ENCODE data around the gene UIMC1. TPM values are rescaled to one million over a fixed set of nuclear protein-coding genes. Genes with fewer than 3 reads are reported as not detected.

Gene UIMC1
- total RNA-seq, 1 experiment from 2014 or later: 36.0 TPM

DNA sequence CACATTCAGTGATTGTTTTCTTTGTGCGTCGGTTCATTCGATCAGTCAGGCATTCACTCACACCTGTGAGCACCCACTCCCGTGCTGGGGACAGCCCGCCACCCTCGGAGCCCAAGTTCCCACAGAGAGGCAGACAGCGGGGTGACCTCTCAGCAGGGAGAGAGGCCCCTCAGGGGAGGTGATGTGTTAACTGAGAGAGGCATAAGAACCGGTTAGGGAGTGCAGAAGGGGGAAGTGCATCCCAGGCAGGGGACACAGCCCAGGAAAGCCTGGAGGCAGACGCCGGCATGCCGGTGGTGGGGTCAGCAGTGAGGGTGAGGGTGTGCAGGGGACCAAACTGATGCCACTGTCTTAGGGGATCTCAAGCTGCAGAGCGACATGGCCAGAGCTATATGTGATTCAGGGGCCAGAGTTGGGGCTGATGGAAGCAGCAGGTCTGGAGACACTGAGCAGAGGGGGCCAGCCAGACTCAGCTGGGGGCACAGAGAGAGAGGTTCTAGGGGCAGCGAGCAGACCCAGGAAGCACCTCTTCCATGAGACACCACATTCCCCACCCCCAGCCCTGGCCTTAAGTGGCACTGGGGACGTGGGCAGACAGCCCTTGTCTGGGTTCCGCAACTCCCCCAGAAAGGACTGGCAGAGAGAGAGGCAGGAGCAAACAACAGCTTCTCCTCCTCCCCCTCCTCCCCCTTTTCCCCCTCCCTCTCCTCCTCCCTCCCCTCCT, 143.4 kb downstream of the UIMC1 start:
- DNase-seq: peak; percentile 73
- Histone ChIP-seq H3K36me3 (replicated peaks; ENCODE audit: control insufficient read depth, insufficient read depth, low read length) (no peaks in the 10 kb centered on the region), H3K4me3 (ENCODE audit: insufficient read depth, low read depth, low read length) (no peak overlapping the region), H3K27me3 (ENCODE audit: control insufficient read depth, insufficient read depth, low read length) (no peaks in the 10 kb centered on the region)

DNA sequence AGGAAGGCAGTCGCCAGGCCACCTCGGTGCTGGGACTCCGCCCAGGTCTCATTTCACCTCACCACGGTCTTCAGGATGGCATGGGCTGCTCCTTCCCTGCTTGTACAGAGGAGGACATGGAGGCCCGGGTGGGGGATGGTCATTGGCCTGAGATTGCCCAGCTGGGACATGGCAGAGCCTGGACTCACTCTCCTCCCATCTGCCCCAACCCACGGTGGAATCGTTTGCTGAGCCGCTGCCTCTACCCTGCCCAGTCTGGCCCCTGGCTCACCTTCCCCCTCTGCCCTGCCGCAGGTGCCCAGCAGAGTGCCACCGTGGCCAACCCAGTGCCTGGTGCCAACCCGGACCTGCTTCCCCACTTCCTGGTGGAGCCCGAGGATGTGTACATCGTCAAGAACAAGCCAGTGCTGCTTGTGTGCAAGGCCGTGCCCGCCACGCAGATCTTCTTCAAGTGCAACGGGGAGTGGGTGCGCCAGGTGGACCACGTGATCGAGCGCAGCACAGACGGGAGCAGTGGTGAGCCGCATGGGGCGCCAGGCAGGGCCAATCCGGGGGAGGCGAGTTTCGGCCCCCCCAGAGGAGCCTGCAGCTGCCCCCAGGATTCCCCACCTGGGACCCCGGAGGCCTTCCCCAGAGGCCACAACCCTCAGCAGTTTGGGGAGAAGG, 144.1 kb downstream of the UIMC1 start:
- no peaks in the 10 kb centered on the region for H3K36me3 ChIP-seq (replicated peaks; ENCODE audit: control insufficient read depth, insufficient read depth, low read length)
- no peak overlapping the region for H3K4me3 ChIP-seq (ENCODE audit: insufficient read depth, low read depth, low read length)
- DNase-seq: peak; percentile 68
- no peaks in the 10 kb centered on the region for H3K27me3 ChIP-seq (ENCODE audit: control insufficient read depth, insufficient read depth, low read length)

DNA sequence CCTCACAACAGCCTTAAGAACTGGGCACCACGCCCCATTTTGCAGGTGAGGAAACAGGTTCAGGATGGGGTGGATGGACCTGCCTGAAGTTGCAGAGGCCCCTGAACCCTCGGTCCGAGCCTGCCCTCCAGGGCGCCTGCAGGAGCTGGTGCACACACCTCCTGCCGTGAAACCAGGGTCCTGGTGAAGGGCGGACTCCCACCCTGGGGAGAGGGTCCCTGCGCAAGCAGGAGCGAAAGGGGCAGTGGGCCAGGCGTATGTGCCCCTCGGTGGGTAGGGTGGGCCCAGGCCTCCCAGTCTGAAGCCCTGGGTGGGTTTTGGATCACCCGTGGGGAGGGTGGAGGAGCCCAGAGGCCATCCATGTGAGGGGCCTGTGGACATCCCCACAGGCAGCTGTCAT, 145.3 kb downstream of the UIMC1 start:
- Histone ChIP-seq H3K27me3 (ENCODE audit: control insufficient read depth, insufficient read depth, low read length) (no peaks in the 10 kb centered on the region), H3K4me3 (ENCODE audit: insufficient read depth, low read depth, low read length) (no peak overlapping the region), H3K36me3 (replicated peaks; ENCODE audit: control insufficient read depth, insufficient read depth, low read length) (no peaks in the 10 kb centered on the region)
- no peak for DNase-seq

DNA sequence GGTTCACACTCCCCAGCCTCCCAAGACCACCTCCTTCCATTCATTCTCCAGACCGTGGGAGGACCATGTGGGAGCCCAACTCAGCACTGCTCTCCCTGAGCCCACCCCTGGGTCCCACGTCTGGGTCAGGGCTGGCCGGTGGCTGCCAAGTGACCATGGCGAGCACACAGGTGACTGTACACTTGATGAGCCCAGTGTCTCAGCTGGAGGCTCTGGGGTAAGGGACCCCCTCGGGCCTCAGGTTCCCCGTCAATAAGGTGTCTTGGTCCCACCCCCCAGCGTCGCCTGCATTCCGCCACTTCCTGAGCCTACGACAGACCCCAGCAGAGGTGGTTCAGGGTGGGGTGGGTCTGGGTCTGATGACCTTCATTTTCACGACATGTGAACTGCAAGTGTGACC, 146.2 kb downstream of the UIMC1 start:
- DNase-seq: no peak
- Histone ChIP-seq H3K4me3 (ENCODE audit: insufficient read depth, low read depth, low read length) (no peak overlapping the region), H3K36me3 (replicated peaks; ENCODE audit: control insufficient read depth, insufficient read depth, low read length) (no peaks in the 10 kb centered on the region), H3K27me3 (ENCODE audit: control insufficient read depth, insufficient read depth, low read length) (no peaks in the 10 kb centered on the region)

DNA sequence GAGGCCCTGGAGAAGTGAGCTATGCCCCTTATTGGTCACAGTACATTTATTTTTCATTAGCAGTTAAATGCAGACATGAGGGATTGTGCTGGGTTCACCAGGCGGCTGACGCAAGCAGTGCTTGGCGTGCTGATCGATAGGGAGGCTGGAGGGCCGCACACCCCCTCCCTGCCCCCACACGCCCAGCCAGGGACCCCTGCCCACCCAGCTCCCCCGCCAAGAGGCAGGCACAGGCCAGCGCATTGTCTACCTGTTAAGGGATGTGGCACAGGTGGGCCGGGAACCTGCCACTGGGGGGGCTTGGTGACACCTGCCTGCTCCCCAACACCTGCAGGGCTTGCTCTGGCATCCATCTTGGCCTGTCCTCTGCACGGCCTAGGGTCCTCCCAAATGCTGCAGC, 146.7 kb downstream of the UIMC1 start:
- Histone ChIP-seq H3K36me3 (replicated peaks; ENCODE audit: control insufficient read depth, insufficient read depth, low read length) (no peaks in the 10 kb centered on the region), H3K4me3 (ENCODE audit: insufficient read depth, low read depth, low read length) (no peak overlapping the region), H3K27me3 (ENCODE audit: control insufficient read depth, insufficient read depth, low read length) (no peaks in the 10 kb centered on the region)
- DNase-seq: no peak

DNA sequence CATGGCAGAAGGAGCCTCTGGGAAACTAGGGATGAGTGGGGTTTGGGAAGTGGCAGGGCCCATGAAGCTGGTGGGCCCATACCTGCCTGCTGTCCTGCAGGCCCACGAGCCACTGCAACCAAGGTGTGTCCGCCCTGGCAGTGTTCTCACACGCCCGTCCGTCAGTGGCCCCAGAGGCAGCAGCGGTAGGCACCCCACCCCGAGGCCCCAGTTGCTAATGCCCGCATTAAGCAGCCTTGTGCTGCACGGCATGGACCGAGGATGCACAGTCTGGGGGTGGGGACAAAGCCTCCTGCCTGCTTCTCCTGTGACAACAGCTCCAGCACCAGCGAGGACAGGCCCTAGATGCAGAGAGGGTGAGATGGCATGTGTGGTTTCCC, 148.7 kb downstream of the UIMC1 start:
- no peak for DNase-seq
- no peaks in the 10 kb centered on the region for H3K27me3 ChIP-seq (ENCODE audit: control insufficient read depth, insufficient read depth, low read length)
- no peak overlapping the region for H3K4me3 ChIP-seq (ENCODE audit: insufficient read depth, low read depth, low read length)
- H3K36me3 ChIP-seq (replicated peaks; ENCODE audit: control insufficient read depth, insufficient read depth, low read length): no peaks in the 10 kb centered on the region

DNA sequence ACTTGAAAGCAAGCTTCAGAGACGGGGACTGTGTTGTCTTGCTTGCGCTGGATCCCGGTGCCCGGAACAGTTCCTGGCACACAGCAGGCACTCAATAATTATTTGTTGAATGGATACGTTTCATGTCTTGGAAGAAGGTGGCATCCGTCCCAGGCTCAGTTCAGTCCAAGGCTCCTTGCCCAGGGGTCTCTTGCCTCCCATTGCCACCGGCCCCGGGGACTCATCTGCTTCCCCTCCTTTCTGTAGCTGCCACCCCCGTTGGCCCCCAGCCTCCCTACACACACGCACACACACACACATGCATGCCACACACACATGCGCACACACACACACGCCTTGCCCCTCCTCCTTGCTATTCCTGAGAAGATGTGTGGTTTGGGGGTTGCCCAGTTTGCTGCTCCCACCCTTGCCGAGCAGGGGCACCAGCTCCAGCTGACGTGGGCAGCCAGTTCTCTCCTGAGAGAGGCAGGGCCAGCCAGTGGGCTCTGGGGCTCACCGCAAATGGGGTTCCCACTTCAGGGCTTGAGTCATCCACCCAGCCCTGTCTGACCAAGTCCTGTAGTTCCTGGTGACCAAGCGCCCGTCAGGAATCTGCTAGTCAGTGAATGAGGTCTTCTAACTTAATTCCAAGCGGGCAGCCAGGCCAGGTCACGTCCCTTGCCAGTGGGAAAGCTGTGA, 149.2 kb downstream of the UIMC1 start:
- no peak for DNase-seq
- no peaks in the 10 kb centered on the region for H3K27me3 ChIP-seq (ENCODE audit: control insufficient read depth, insufficient read depth, low read length)
- no peak overlapping the region for H3K4me3 ChIP-seq (ENCODE audit: insufficient read depth, low read depth, low read length)
- no peaks in the 10 kb centered on the region for H3K36me3 ChIP-seq (replicated peaks; ENCODE audit: control insufficient read depth, insufficient read depth, low read length)

DNA sequence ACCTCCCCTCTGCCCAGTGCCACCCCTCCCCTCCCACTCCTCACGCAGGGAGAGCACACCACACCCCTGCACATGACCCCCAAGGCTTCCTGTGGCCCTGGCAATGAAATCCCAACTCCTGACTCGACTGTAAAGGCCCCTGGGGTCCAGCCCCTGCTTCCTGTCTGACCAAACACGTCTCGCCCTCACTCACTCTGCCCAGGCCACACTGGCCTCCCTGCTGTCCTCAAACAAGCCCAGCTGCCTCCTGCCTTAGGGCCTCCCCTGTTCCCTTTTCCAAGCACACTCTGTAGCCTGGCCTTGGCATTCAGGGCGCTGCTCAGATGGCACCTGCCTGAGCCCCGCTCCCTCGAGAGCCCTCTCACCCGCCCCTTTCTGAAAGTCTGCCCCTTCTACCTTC, 149.8 kb downstream of the UIMC1 start:
- DNase-seq: no peak
- Histone ChIP-seq H3K27me3 (ENCODE audit: control insufficient read depth, insufficient read depth, low read length) (no peaks in the 10 kb centered on the region), H3K4me3 (ENCODE audit: insufficient read depth, low read depth, low read length) (no peak overlapping the region), H3K36me3 (replicated peaks; ENCODE audit: control insufficient read depth, insufficient read depth, low read length) (no peaks in the 10 kb centered on the region)

DNA sequence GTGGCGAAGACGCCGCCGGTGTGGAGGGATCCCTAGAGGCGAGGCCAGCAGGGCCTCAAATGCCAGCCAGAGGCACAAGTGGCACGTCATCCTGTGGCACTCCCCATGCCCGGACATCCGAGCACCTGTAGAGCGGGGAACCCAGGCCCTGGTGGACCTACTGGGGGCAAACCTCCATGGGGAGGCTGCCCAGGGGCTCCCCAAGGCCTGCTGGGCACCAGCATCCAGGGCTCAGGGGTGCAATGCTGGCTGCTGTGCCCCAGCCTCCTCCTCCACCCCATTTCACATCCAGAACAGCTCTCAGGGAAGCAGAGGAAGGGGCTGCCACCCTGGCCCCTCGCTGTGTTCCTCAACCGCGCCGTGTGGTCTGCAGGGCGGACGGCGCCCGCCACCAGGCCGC, 151.0 kb downstream of the UIMC1 start:
- Histone ChIP-seq H3K27me3 (ENCODE audit: control insufficient read depth, insufficient read depth, low read length) (no peaks in the 10 kb centered on the region), H3K4me3 (ENCODE audit: insufficient read depth, low read depth, low read length) (no peak overlapping the region), H3K36me3 (replicated peaks; ENCODE audit: control insufficient read depth, insufficient read depth, low read length) (no peaks in the 10 kb centered on the region)
- no peak for DNase-seq

Other genes starting within 250 kb of the UIMC1 start
- gene UNC5A, start 196.2 kb downstream of the UIMC1 start, total RNA-seq (2014; rRNA removed; shearing (Covaris generic)): 3.7 and 4.6 TPM in 2 replicates
- not detected in 2 replicates for gene HK3, start 107.4 kb downstream of the UIMC1 start, total RNA-seq (2014; rRNA removed; shearing (Covaris generic))
- gene ZNF346, start 15.9 kb upstream of the UIMC1 start, total RNA-seq (2014; rRNA removed; shearing (Covaris generic)): 25.0 and 26.4 TPM in 2 replicates
- 105 and 110 TPM in 2 replicates for gene FGFR4, start 80.1 kb upstream of the UIMC1 start, total RNA-seq (2014; rRNA removed; shearing (Covaris generic))
- 43.4 and 51.2 TPM in 2 replicates for gene NSD1, start 127.0 kb upstream of the UIMC1 start, total RNA-seq (2014; rRNA removed; shearing (Covaris generic))

Data from H7 (cell line).